SK-N-SH (cell line): ENCODE results near the gene MADCAM1. TPM values are rescaled to one million over a fixed set of nuclear protein-coding genes. Genes with fewer than 3 reads are reported as not detected.

Experiments used
- CTCF ChIA-PET: fragments of 300-600, 350-600 bp; formaldehyde crosslinking; extraction: SDS; loops from one replicate; lab custom pipeline; 2021; lab: Yijun Ruan, JAX
- POLR2A ChIA-PET: fragments of 350-600 bp; sonication (Branson Sonifier 250); formaldehyde crosslinking; extraction: SDS; loops from one replicate; lab custom pipeline; 2020; ENCODE audit warnings: antibody characterized with exemption, inconsistent platforms; lab: Yijun Ruan, JAX
- DNase-seq: peaks from one replicate; pipeline ENCODE4 v3.0.0; 2012
- H2AFZ ChIP-seq: fragments of 200-600 bp; sonication (generic); 2 replicates; pipeline ENCODE4 v1.8.1; 2016; ENCODE audit warnings: antibody characterized with exemption, mild to moderate bottlenecking, low read depth
- H3F3A ChIP-seq: fragments of 200-600 bp; sonication (generic); replicated peaks from 2 replicates; pipeline ENCODE3; 2016; ENCODE audit warnings: antibody characterized with exemption, mild to moderate bottlenecking; ENCODE audit not compliant: insufficient read depth
- H3K27ac ChIP-seq, 2 experiments: fragments of 200-500 bp in 1 of 2; fragments of 200-600 bp in 1 of 2; sonication (Bioruptor generic) in 1 of 2; sonication (generic), shearing (Covaris generic) in 1 of 2; 2 replicates each; pipeline versions ENCODE4 v1.5.1 to v1.6.1; 2014 to 2016; ENCODE audit warnings: low read depth in 2 of 2, inconsistent platforms in 1 of 2, low read length in 1 of 2, mild to moderate bottlenecking in 1 of 2, mixed read lengths in 1 of 2
- H3K27me3 ChIP-seq: fragments of 200-600 bp; sonication (generic), shearing (Covaris generic); 2 replicates; pipeline ENCODE4 v1.6.1; 2016; ENCODE audit warnings: mixed run types; ENCODE audit not compliant: insufficient read depth
- H3K36me3 ChIP-seq, 2 experiments: fragments of 200-500 bp in 1 of 2; fragments of 200-600 bp in 1 of 2; sonication (Bioruptor generic) in 1 of 2; sonication (generic) in 1 of 2; replicated peaks in 1 of 2; 2 replicates each; pipeline versions ENCODE3 to v1.5.1; 2014 to 2016; ENCODE audit warnings: low read length in 1 of 2, mild to moderate bottlenecking in 1 of 2; ENCODE audit not compliant: insufficient read depth in 2 of 2, control insufficient read depth in 1 of 2
- H3K4me1 ChIP-seq, 2 experiments: fragments of 200-500 bp in 1 of 2; fragments of 200-600 bp in 1 of 2; sonication (Bioruptor generic) in 1 of 2; sonication (generic), shearing (Covaris generic) in 1 of 2; 2 replicates each; pipeline versions ENCODE4 v1.5.1 to v1.6.1; 2014 to 2016; ENCODE audit warnings: low read depth in 1 of 2, low read length in 1 of 2, mixed run types in 1 of 2; ENCODE audit not compliant: insufficient read depth in 2 of 2, control insufficient read depth in 1 of 2
- H3K4me2 ChIP-seq: fragments of 200-600 bp; sonication (generic), shearing (Covaris generic); 2 replicates; pipeline ENCODE4 v1.6.1; 2017; ENCODE audit warnings: mixed run types
- H3K4me3 ChIP-seq, 2 experiments: fragments of 200-500 bp in 1 of 2; fragments of 200-600 bp in 1 of 2; sonication (Bioruptor generic) in 1 of 2; sonication (generic), shearing (Covaris generic) in 1 of 2; 2 replicates each; pipeline versions ENCODE4 v1.5.1 to v1.8.1; 2014 to 2016; ENCODE audit warnings: low read depth in 2 of 2, inconsistent platforms in 1 of 2, low read length in 1 of 2, mild to moderate bottlenecking in 1 of 2, mixed read lengths in 1 of 2, moderate library complexity in 1 of 2
- H3K79me2 ChIP-seq: fragments of 200-600 bp; sonication (generic); 2 replicates; pipeline ENCODE4 v1.8.1; 2017; ENCODE audit warnings: mild to moderate bottlenecking; ENCODE audit not compliant: insufficient read depth
- H3K9ac ChIP-seq: fragments of 200-600 bp; sonication (generic); 2 replicates; pipeline ENCODE4 v1.6.1; 2017; ENCODE audit warnings: mixed run types
- H3K9me2 ChIP-seq: fragments of 200-600 bp; sonication (generic); 2 replicates; pipeline ENCODE4 v1.6.1; 2017; ENCODE audit warnings: mixed run types
- H3K9me3 ChIP-seq: fragments of 200-600 bp; sonication (generic); 2 replicates; pipeline ENCODE4 v1.6.1; 2017; ENCODE audit warnings: mixed run types, mild to moderate bottlenecking, moderate library complexity
- H4K20me1 ChIP-seq: fragments of 200-600 bp; sonication (generic); 2 replicates; pipeline ENCODE4 v1.6.1; 2017; ENCODE audit warnings: mild to moderate bottlenecking, mixed run types; ENCODE audit not compliant: insufficient read depth
- FOXJ3 ChIP-seq: sonication (generic); formaldehyde crosslinking; IDR thresholded peaks from 2 replicates; pipeline ENCODE4 v1.5.1; 2020; ENCODE audit warnings: mild to moderate bottlenecking, missing genetic modification reagents
- FOXM1 ChIP-seq: IDR thresholded peaks from 2 replicates; pipeline ENCODE4 v1.4.0; 2012; ENCODE audit warnings: low read depth, mild to moderate bottlenecking
- MXI1 ChIP-seq: IDR thresholded peaks from 2 replicates; pipeline ENCODE4 v1.6.1; 2012; ENCODE audit warnings: mild to moderate bottlenecking, low read depth, low read length, improper control_type of control experiment
- NFIC ChIP-seq: IDR thresholded peaks from 2 replicates; pipeline ENCODE4 v1.4.0; 2012; ENCODE audit warnings: borderline replicate concordance
- RCOR1 ChIP-seq: fragments of 150-350 bp; IDR thresholded peaks from 2 replicates; pipeline ENCODE4 v1.6.1; 2017; ENCODE audit warnings: antibody characterized with exemption, low read length
- SMC3 ChIP-seq: IDR thresholded peaks from 2 replicates; pipeline ENCODE4 v1.6.1; 2012; ENCODE audit warnings: low read depth, low read length, improper control_type of control experiment
- WGBS: methylation state at CpG from one replicate; pipeline ENCODE4 v1.1.6; 2017; ENCODE audit warnings: low lambda C conversion rate; 5-methylcytosine and 5-hydroxymethylcytosine counted together
- polyA plus RNA-seq, 3 experiments: library from polyadenylated mRNA; depleted of rRNA; stranded (reverse); fragments of >200 nt; gene quantifications; 2 replicates each; pipeline ENCODE4 v1.2.3, GENCODE V29; 2012
- TF ChIP-seq, protein P1 (sequence below): IDR thresholded peaks from 2 replicates; pipeline ENCODE4 v1.4.0; 2012; ENCODE audit warnings: low read depth
- TF ChIP-seq, protein P2 (sequence below): fragments of 150-350 bp; IDR thresholded peaks from 2 replicates; pipeline ENCODE4 v1.6.1; 2017; ENCODE audit warnings: antibody characterized with exemption, low read length, low read depth, borderline replicate concordance

Gene MADCAM1
- polyA plus RNA-seq, 1 of the 3 experiments (the other 2 are of a cell fraction) = 0.81 TPM

DNA sequence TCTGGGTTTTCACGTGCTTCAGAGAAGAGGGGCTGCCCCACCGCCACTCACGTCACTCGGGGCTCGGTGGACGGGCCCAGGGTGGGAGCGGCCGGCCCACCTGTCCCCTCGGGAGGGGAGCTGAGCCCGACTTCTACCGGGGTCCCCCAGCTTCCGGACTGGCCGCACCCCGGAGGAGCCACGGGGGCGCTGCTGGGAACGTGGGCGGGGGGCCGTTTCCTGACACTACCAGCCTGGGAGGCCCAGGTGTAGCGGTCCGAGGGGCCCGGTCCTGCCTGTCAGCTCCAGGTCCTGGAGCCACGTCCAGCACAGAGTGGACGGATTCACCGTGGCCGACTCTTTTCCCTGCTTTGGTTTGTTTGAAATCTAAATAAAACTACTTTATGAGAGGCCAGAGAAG, 45.4 kb downstream of the MADCAM1 start:
- H3F3A ChIP-seq = no peaks in the 10 kb centered on the region
- no peak overlapping the region for H2AFZ ChIP-seq
- CTCF ChIA-PET = interaction anchor here (1.0 to 1.9 kb wide), 2 partner anchors 27 to 44 kb away, joined by 4 read pairs; no protein-coding TSS in a partner anchor
- DNase-seq = no peak
- H3K9me3 ChIP-seq = no peaks in the 10 kb centered on the region
- no peaks in the 10 kb centered on the region; a peak in 1 of 4 replicates for H3K4me1 ChIP-seq
- POLR2A ChIA-PET = interaction anchor here (1.1 to 1.8 kb wide), 2 partner anchors 10 to 15 kb away, joined by 3 to 8 read pairs; partner anchors contain the start of gene CDC34
- H4K20me1 ChIP-seq = no peaks in the 10 kb centered on the region
- H3K4me3 ChIP-seq = no peak overlapping the region
- no peak overlapping the region for H3K4me2 ChIP-seq
- H3K9ac ChIP-seq = no peak overlapping the region
- H3K27me3 ChIP-seq = no peaks in the 10 kb centered on the region
- H3K36me3 ChIP-seq = peaks cover 0 to 34% of the 10 kb centered on the region in 2 experiments
- H3K79me2 ChIP-seq = peaks cover 7% of the 10 kb centered on the region; the same call in 1 of the 2 replicates
- 98% methylated on average over 9 of the region's 26 CpGs for WGBS
- no peaks in the 10 kb centered on the region for H3K9me2 ChIP-seq
- TF ChIP-seq RCOR1 (no peak), MXI1 (no peak), FOXM1 (no peak), FOXJ3 (no peak)
- TF ChIP-seq, protein P1, sequence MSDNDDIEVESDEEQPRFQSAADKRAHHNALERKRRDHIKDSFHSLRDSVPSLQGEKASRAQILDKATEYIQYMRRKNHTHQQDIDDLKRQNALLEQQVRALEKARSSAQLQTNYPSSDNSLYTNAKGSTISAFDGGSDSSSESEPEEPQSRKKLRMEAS = no peak
- TF ChIP-seq, all 33 proteins: peak for 0
- no peak overlapping the region for H3K27ac ChIP-seq

DNA sequence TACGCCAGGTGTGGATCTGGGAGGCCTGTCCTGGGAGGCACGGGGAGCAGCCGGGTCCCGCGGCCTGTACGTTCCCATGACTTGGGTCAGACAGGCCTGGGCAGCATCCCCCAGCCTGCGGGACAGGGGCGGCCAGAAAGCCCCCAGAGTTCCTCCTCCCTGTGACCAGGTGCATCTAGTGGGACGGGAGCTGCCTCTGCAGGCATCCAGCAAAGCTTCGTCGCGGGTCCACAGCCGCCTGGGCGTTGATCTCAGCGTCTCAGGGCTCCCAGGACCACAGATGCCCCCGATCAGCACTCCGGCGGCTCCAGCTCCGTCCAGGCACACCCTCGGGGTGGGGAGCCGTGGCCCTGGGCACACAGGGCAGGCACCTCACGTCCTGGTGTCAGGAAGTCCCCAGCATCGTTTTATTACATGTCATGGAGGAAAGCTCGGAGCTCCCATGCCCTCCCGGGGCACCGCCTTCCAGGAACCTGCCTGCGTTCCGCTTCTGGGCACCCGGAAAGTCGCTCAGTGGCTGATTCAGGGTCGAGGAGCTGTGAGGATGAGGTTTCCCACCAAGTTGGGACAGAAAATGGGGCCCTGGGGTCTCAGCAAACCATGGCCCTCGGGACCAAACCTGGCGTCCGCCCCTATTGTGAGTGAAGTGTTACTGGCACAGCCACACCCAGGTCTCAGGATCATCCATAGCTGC, 46.0 kb downstream of the MADCAM1 start:
- H3F3A ChIP-seq = no peaks in the 10 kb centered on the region
- no peaks in the 10 kb centered on the region for H3K9me2 ChIP-seq
- TF ChIP-seq NFIC (no peak), SMC3 (no peak)
- TF ChIP-seq, protein P2, sequence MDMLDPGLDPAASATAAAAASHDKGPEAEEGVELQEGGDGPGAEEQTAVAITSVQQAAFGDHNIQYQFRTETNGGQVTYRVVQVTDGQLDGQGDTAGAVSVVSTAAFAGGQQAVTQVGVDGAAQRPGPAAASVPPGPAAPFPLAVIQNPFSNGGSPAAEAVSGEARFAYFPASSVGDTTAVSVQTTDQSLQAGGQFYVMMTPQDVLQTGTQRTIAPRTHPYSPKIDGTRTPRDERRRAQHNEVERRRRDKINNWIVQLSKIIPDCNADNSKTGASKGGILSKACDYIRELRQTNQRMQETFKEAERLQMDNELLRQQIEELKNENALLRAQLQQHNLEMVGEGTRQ = no peak
- 91% methylated on average over 11 of the region's 34 CpGs for WGBS
- H3K4me3 ChIP-seq = no peak overlapping the region
- H2AFZ ChIP-seq = no peak overlapping the region
- no peaks in the 10 kb centered on the region for H4K20me1 ChIP-seq
- peaks cover 7% of the 10 kb centered on the region; the same call in 1 of the 2 replicates for H3K79me2 ChIP-seq
- no peak overlapping the region for H3K27ac ChIP-seq
- DNase-seq = no peak
- no peak overlapping the region for H3K9ac ChIP-seq
- H3K4me2 ChIP-seq = no peak overlapping the region
- ChIA-PET POLR2A (interaction anchor here (1.1 to 1.8 kb wide), 2 partner anchors 11 to 15 kb away, joined by 3 to 8 read pairs; partner anchors contain the start of gene CDC34), CTCF (interaction anchor here (1.0 to 1.9 kb wide), 2 partner anchors 27 to 43 kb away, joined by 4 read pairs; no protein-coding TSS in a partner anchor)
- H3K27me3 ChIP-seq = no peaks in the 10 kb centered on the region
- no peaks in the 10 kb centered on the region; a peak in 1 of 4 replicates for H3K4me1 ChIP-seq
- no peaks in the 10 kb centered on the region for H3K9me3 ChIP-seq
- H3K36me3 ChIP-seq = peaks cover 0 to 31% of the 10 kb centered on the region in 2 experiments
